Measurements from ENCODE around the gene FKBP6.
"Not testable (repeated sequence)": the region's sequence is repeated elsewhere in the genome, so short reads cannot be mapped to it uniquely, and the experiment has no call there.

The FKBP6 gene, protein sequence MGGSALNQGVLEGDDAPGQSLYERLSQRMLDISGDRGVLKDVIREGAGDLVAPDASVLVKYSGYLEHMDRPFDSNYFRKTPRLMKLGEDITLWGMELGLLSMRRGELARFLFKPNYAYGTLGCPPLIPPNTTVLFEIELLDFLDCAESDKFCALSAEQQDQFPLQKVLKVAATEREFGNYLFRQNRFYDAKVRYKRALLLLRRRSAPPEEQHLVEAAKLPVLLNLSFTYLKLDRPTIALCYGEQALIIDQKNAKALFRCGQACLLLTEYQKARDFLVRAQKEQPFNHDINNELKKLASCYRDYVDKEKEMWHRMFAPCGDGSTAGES

DNA sequence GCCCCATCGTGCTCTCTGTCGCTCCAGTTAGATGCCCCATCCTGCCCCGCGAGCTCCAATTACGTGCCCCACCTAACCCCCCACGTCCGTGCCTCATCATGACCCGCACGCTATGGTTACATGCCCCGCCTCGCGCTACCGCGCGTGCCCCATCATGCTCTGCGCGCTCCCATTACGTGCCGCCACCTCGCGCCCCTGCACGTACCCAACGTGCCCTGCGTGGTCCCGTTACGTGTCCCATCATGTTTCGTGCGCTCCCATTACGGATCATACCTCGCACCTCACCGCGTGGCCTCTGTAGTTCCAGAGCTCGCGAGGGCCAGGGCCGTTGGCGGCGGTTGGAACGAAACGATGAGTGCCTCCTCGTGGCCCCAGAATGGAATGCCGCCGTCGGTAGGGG, at the start of gene FKBP6, which contains the start of gene TRIM50:
Gene FKBP6 (plus strand): TSS at position 240 of the 400 bp plus-strand sequence. CDS start 268 bp downstream, outside the sequence.
Gene TRIM50 (minus strand): TSS at position 161 of the 400 bp plus-strand sequence. CDS start 3,295 bp downstream, outside the sequence.
- not testable (repeated sequence) for DNase-seq

DNA sequence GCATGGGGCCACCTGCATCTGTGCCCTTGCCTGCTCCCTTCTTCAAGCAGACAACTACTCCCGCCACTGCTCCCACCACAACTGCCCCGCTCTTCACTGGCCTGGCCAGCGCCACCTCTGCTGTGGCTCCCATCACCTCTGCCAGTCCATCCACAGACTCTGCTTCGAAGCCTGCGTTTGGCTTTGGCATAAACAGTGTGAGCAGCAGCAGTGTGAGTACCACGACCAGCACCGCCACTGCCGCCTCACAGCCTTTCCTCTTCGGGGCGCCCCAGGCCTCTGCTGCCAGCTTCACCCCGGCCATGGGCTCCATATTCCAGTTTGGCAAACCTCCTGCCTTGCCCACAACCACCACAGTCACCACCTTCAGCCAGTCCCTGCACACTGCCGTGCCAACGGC, 30.7 kb upstream of the FKBP6 start:
- not testable (repeated sequence) for DNase-seq

DNA sequence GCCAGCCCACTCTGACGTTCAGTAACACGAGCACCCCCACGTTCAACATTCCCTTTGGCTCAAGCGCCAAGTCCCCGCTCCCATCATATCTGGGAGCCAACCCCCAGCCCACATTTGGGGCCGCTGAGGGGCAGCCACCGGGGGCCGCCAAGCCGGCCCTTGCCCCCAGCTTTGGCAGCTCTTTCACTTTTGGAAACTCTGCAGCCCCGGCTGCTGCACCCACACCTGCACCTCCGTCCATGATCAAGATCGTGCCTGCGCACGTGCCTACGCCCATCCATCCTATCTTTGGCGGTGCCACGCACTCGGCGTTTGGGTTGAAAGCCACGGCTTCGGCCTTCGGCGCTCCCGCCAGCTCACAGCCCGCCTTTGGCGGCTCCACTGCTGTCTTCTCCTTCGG, 30.3 kb upstream of the FKBP6 start:
- peak; percentile 26 for DNase-seq

DNA sequence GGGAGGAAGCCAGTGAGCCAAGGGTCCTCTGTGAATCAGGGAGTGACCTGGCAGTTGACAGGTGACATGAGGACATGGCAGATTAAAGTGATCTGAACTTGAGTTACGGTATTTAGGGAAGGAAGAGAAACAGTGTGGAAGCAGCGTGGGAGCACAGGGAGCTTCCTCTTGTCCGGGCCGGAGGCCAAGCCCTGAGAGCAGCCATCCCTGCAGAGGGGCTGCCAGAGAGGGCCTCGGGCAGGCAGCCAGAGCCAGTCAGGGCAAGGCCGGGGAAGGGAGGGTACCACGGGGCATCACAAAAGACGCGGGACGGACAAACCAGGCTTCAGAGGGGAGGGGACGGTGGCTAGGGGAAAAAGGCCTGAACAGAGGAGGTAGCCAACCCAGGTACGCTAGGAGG, 28.1 kb upstream of the FKBP6 start:
- DNase-seq, result not testable (repeated sequence)

DNA sequence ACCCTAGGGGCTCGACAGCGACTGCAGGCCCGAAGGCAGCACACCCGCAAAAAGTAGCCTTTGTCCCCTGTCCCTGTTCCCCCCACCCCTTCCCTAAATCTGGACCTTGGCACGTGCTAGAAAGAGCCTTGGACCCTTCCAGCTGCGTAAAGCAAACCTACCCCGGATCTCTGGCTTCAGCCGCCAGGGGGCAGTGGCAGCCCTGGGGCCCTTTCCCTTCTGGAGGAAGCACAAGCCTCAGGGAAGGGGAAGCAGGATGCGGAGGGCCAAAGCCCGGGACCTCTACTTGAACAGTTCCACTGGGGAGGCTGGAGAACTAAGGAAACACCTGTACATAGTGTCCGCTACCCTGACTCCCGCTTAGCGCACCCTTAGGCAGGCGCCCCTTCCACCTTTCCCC, 26.9 kb upstream of the FKBP6 start:
- DNase-seq, result peak; percentile 24

DNA sequence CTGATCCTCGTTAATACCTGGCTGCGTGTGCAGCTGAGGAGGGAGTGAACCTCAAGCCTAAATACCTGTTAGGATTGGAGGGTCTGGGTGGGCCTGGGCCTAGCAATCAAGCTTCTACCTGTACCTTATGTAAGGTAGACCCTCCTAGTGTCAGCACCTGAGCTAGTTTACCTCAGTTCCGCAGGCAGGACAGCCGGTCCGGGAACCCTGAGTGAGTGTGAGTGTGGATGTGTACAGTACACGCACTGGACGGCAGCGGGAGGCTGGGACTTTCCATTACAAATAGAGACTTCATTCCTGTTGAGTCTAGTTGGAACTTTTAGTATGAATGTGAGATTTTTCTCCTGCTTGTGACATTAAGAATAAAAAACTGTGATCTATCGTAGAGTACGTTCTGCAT, 25.1 kb upstream of the FKBP6 start:
- DNase-seq, result peak; percentile 30

DNA sequence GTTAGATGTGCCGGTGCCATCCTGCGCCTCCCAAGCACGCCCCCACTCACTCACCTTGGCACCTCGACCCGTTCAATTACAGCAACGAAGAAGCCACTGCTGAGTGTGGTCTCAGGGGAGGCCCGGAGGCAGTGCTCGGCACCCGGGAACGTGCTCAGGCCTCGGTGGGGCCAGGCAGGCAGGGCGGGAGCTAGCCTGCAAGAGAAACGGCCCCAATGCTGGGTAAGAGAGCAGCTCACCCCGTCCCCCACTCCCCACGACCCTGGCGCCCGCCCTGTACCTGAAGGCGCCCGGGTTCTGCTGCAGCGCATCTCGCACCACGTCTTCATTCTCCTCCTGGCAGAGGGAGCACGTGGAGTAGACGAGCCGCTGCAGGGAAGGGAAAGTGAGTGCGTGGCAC, 24.4 kb upstream of the FKBP6 start:
- no peak for DNase-seq

DNA sequence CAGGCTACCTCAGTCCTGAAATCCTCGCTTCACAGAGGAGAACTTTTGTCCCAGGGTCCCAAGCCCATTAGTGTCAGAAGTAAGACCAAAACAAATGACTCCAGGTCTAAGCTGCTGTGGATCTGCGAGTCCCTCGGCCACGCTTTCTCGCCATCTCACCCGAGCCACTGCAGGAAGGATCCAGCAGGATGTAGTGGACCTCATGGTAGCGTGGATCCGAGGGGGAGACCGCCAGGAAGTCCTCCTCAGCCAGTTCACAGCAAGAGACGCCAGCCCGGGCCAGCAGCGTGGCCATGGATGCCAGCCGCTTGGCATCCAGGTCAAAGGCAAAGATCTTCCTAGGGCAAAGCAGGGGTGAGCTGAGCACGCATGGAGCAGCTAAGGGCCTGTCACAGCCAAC, 23.9 kb upstream of the FKBP6 start:
- no peak for DNase-seq

DNA sequence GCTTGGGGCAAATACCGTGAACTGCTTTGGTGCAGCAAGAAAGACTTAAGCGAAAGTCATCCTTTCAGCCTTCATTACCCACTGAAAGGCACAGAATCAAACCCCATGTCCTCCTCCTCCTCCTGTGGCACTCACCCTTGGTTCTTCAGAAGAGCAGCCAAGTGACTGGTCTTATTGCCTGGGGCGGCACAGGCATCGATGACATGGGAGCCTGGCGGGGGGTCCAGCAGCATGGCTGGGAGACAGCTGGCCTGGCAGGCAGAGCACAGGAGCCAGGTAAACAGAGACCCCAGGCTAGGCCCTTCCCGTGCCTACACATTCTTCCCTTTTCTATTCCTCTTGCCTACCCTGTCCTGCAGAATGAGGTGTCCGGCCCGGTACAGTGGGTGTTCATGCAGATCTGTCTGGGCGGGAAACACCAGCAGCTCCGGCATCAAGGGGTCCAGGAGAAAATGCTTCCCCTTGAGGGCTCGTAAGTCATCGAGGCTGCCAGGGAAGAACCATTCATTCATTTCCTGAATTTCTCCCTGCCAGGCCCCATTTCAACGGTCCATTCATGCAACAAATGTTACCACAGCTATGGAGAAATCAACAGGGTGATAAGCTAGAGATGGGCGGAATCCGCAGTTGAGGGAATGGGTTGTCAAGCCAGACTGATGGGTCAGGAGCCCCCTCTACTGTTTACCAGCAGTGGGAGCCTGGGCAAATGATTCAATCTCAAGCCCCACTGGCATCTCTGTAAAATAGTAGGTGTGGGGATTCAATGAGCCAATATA, 23.2 kb upstream of the FKBP6 start:
- DNase-seq, result not testable (repeated sequence)

DNA sequence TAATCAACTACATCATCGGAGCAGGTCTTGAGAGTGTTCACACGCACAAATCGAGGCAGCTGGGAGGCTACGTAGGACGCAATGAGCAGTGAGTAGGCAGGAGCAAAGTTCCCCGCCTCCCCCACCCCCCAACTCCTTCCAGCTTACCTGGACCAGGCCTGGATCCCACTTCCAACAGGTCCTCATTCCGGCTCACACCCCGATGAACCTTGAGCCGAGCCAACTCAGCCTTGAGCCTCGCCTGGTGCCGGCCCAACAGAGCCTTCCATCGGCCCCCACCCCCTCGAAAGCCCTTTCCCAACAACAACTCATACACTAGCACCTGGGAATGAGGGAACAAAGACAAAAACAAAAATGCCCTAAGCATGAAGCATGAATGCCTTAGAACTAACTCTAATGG, 20.5 kb upstream of the FKBP6 start:
- no peak for DNase-seq

DNA sequence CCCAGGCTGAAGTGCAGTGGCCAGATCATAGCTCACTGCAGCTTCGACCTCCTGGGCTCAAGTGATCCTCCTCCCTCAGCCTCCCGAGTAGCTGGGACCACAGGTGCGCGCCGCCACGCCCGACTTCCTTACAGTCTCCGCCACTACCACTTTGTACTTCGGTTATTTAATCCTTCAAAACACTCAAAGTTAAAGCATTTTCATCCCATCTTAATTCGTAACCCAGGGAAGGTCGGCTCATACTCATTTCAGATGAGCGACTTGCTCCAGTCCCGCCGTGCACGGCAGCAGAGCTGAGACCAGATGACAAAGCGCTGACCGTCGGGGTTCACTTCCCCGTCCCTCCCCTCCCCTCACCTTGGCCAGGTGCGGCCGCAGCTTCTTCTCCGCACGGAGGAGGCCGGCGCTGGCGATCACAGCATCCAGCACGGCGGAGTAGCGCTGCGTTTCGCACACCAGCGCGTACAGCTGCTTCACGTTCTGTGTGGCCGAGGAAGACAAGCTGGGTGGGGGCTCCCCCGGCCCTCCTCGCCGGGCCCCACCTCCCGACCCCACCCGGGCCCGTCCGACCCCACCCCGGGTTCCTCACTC, 19.8 kb upstream of the FKBP6 start:
- DNase-seq, result peak; percentile 63

DNA sequence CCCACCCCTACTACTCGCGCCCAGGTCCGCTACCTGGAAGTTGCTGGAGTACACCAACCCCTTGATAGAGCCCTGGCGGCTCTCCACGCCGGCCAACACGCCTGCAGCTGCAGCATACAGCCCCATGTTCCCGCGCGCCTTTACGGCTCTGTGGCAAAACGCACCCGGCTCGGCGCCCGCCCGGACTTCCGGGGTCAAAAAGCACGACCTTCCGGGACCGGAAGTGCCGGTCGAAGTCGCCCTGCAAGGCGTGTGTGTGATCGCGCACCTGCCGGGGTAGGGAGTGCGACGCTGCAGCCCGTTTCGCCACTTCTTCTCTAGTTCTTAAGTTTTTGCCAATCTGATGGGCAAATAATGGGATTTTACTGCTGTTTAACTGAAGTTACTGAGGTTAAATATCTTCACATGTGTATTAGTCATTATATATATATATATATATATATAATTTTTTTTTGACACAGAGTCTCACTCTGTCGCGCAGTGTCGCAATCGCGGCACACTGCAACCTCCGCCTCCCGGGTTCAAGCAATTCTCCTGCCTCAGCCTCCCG, 19.2 kb upstream of the FKBP6 start, which contains the start of gene NSUN5:
Gene NSUN5 (minus strand): TSS at position 162 of the 550 bp plus-strand sequence. CDS start 36 bp downstream, at position 126.
- DNase-seq, result peak; percentile 93

DNA sequence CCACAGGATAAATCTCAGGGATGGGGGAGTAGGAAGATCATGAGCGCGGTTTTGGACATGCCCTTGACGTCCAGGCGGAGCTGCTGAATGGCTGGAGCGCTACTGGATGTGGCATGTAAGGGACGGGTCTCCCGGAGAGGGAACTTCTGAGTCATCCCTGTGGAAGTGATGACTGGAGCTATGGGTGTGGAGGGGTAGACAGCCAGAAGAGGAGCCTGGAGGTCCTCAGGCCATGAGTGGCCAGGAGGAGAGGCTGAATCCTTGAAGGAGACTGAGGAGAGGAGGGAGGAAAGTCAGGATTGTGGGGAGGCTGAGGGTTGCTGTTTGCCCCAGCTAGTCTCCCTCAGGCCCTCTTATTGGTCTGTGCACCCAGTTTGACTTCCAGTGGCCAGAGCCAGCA, 16.5 kb upstream of the FKBP6 start:
- DNase-seq, result not testable (repeated sequence)

DNA sequence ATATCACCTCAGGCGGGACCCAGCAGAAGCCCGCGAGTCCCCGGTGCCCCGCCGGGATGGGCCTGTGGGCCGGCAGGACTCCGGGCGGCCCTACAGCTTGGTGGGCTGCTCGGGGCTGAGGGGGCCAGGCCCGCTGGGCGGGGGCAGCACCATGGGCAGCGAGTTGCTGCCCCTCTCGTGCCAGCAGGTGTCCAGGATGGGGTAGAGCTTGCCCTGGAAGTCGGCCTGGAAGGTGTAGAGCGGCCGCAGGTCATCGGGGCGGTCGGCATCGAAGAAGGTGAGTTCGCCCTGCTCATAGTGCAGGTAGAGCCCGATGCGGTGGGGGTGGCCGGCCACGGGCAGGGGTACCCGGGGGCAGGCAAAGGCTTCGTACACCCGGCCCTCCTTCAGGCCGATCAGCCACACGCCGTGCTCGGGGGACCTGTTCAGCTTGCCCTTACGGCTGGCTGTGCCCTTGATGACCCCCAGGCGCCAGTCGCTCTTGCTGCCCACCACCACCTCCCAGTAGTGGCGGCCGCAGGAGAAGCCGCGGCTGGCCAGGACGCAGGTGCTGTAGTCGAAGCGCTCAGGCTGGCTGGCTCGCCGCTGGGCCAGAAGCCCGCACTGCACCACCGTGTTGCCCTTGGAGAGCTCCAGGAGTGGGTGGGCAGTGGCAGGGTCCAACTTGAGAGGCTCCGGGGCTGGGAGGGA, 15.0 kb upstream of the FKBP6 start:
- no peak for DNase-seq

DNA sequence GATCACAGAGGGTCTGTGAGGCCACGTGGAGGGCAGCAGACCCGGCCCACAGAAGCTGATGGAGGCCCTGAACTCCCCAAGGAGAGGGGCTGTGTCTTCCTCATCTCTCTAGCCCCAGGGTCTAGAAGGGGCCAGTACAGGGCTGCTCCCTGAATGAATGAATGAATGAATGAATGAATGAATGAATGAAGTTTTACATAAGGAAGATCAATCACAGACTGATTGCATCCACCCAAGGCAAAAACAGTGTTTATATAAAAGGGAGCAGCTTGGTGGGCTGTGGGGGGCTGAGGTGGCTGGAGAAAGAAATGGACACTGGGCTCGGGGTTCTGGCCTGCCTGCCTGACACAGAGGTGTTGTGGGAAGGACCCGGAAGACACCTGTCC, 14.4 kb upstream of the FKBP6 start:
- DNase-seq, result no peak

DNA sequence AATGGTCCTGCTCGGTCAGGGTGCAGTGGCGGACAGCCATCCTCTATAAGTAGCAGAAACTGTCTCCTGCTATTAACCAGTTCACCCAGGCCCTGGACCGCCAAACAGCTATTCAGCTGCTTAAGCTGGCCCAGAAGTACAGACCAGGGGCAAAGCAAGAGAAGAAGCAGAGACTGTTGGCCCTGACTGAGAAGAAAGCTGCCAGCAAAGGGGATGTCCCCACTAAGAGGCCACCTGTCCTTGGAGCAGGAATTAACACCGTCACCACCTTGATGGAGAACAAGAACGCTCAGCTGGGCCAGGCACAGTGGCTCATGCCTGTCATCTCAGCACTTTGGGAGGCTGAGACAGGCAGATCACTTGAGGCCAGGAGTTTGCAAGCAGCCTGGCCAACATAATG, 13.7 kb upstream of the FKBP6 start:
- no peak for DNase-seq

DNA sequence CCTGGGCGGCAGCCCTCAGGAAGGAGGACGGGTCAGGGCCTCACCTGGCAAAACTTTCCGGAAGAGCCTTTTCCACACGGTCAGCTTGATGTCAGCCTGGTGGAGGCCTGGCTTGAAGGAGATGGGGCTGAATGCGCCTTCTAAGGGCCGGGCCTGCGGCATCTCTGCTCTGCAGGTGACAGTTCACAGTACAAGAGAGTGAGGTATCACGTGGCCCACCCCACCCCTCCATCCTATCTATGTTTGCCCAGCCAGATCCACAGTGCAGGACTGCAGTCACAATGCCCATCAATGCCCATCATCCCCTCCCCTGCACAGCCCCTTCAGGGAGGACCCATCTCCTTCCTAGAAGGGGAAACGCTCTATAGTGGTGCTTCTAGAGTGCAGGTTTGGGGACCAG, 11.4 kb upstream of the FKBP6 start:
- DNase-seq, result no peak

DNA sequence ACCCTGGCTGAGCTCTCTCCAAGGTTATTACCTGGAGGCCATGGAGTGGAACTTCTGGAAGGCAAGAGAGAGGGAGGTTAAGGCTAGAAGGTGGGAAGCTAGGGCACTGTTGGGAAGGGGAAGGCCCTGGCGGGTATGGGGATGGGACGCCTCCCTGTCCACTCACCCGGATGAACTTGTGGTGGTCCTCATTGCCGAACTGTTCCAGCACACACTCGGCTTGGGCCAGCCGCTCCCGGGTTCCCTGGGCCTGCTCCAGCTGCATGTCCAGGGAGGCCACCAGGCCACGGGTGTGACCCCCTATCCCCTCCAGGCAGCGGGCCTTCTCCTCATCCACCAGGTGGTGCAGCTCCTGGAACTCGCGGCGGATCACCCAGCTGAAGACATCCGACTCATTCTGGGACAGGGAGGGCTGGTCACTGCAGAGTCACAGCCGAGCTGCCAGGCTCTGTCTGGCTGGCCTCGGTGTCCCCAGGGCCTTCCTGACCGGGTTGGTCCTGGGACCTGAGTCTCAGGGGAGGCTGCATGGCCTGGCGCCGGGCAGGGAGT, 9.2 kb upstream of the FKBP6 start:
- DNase-seq, result not testable (repeated sequence)

DNA sequence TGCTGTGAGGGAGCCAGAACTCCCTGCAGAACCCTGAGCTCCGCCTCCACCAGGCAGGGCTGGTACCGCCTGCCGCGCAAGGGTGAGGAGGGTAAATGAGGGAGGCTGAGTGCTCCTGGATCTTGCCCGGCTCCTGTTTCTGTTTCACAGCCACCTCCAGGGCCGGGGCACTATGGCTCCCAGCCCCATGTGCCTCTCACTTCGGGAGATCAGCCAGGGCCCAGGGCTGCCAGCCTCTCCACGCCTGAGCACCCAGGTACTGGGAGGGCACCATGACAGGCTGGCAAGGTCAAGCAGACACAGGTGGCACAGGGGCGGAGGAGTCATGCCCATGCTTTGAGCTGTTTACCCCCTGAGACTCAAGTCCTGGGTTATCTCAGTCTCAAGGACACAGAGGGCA, 8.4 kb upstream of the FKBP6 start:
- DNase-seq, result not testable (repeated sequence)

DNA sequence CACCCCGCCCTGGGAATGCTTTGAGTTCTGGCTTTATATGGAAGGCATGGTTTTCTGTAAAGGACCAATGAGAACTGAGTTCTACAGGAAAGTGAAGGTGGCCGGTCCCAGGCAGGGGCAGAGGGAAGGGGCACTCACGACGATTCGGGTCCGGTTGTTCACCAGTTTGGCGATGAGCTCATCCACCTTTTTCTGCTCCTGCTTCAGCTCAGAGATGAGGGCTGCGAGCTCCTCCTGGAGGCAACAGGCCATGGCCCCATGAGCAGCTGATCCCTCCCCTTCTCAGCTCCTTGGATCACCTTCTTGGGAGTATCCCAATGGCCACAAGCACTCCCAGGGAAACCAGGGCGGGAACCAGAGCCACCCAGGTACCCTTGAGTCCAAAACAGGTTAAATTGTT, 8.0 kb upstream of the FKBP6 start:
- DNase-seq, result not testable (repeated sequence)

DNA sequence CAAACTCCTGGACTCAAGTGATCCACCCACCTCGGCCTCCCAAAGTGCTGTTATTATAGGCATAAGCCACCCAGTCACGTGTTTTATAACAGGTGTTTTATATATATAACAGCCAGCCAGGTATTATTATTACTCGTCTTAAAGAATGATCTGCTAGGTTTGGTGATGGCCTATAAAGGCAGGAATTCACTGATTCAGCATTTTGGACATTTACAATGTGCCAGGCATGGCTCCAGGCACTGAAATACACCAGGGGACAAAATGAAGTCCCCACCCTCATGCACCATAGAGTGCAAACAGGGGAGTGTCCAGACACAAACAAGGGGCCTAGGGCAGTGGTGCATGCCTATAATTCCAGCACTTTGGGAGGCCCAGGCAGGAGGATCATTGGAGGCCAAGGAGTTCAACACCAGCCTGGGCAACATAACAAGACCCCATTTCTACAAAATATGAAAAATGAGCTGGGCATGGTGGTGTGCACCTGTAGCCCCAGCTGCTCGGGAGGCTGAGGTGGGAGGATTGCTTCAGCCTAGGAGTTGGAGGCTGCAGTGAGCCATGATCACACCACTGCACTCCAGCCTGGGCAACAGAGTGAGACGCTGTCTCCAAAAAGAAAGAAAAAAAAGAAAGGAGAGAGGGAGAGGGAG, 4.4 kb upstream of the FKBP6 start:
- not testable (repeated sequence) for DNase-seq
